ENCODE measurements around the gene RPUSD1.

GRCh38 chr16:735982-736453, 52.2 kb downstream of the RPUSD1 start:
- TF ChIP-seq CTCF (conservative IDR thresholded peaks at IDR 0.05; ENCODE audit: low read depth, low read length) (no peak), EZH2 (IDR thresholded peaks at IDR 0.05; ENCODE audit: borderline replicate concordance, low read depth, low read length, poor library complexity, severe bottlenecking) (no peak)

Measured in A673 (cell line).